Measurements from ENCODE around the gene CMPK1. TPM values are rescaled to one million over a fixed set of nuclear protein-coding genes. Genes with fewer than 3 reads are reported as not detected.

CMPK1 gene
- total RNA-seq, 1 experiment from 2014 or later: 28.7 TPM

DNA sequence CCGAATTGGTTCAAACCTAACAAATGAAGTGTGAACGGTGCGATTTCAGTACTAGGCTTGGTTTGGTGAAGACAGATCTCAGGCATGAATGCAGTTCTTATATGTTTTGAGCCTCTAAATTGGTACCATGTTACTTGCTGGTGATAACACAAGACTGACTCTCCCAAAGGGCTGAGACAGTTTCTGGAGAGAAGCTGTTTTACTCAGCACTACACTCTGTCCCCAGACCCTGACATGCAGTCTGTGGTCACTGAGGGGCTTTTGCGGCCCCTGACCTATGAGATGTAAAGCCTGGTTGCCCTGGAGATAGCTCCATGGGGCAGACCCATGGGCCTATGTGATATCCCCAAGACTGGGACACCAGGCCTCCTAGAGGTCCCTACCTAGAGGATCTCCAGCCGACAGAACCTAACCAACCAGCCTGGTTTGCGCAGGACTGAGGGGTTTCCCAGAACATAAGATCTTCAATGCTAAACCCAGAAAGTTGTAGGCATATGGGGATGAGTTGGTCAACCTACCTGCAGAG, 63.1 kb downstream of the CMPK1 start:
- no peak overlapping the region for H2BK5ac ChIP-seq (ENCODE audit: insufficient read length, low read length)
- H3K56ac ChIP-seq (ENCODE audit: insufficient read length, low read depth, low read length): no peak overlapping the region
- TF ChIP-seq, protein P1, sequence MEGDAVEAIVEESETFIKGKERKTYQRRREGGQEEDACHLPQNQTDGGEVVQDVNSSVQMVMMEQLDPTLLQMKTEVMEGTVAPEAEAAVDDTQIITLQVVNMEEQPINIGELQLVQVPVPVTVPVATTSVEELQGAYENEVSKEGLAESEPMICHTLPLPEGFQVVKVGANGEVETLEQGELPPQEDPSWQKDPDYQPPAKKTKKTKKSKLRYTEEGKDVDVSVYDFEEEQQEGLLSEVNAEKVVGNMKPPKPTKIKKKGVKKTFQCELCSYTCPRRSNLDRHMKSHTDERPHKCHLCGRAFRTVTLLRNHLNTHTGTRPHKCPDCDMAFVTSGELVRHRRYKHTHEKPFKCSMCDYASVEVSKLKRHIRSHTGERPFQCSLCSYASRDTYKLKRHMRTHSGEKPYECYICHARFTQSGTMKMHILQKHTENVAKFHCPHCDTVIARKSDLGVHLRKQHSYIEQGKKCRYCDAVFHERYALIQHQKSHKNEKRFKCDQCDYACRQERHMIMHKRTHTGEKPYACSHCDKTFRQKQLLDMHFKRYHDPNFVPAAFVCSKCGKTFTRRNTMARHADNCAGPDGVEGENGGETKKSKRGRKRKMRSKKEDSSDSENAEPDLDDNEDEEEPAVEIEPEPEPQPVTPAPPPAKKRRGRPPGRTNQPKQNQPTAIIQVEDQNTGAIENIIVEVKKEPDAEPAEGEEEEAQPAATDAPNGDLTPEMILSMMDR (conservative IDR thresholded peaks at IDR 0.05): no peak
- H4K20me1 ChIP-seq (ENCODE audit: control insufficient read depth, insufficient read depth, insufficient read length): no peaks in the 10 kb centered on the region
- H3K79me1 ChIP-seq (ENCODE audit: insufficient read depth, low read depth, low read length, poor library complexity, severe bottlenecking): no peaks in the 10 kb centered on the region
- H3K23ac ChIP-seq (ENCODE audit: insufficient read length, low read depth, low read length): no peak overlapping the region
- H3K79me2 ChIP-seq (ENCODE audit: insufficient read depth, low read length): no peaks in the 10 kb centered on the region
- no peak overlapping the region for H2BK12ac ChIP-seq (ENCODE audit: insufficient read length, low read depth, low read length)
- no peak overlapping the region for H4K91ac ChIP-seq (ENCODE audit: insufficient read length, low read depth, low read length)
- Mint-ChIP-seq H3K27ac (no peak overlapping the region), H3K4me1 (0 out of 4 replicates have a peak, but pooled peaks cover 0 to 5% of the 10 kb centered on the region in 2 experiments), H3K27me3 (ENCODE audit: low read depth) (peaks cover 79% of the 10 kb centered on the region), H3K36me3 (ENCODE audit: insufficient read depth in 1 of 3, low read depth in 3 of 3) (no peaks in the 10 kb centered on the region), H3K4me3 (no peak overlapping the region), H3K9me3 (no peaks in the 10 kb centered on the region)
- no peaks in the 10 kb centered on the region for H3K23me2 ChIP-seq (ENCODE audit: insufficient read length, low read depth, low read length, poor library complexity, severe bottlenecking)
- H3K4me2 ChIP-seq (ENCODE audit: insufficient read depth, insufficient read length, low read length): no peak overlapping the region
- H3T11ph ChIP-seq (ENCODE audit: low read length): no peak overlapping the region
- H3K27ac ChIP-seq (ENCODE audit: insufficient read length, low read depth, low read length): no peak overlapping the region
- no peaks in the 10 kb centered on the region for H3K9me3 ChIP-seq (ENCODE audit: control insufficient read depth, low read depth, low read length)
- H3K4ac ChIP-seq (ENCODE audit: low read depth, low read length): no peak overlapping the region
- H3K9ac ChIP-seq (ENCODE audit: extremely low read depth, insufficient read length, low read length): no peak overlapping the region
- no CpG with 5 or more reads among the region's 6 CpGs for WGBS (ENCODE audit: extremely low coverage, insufficient read length, low lambda C conversion rate)
- no peak overlapping the region for H2BK120ac ChIP-seq (ENCODE audit: low read depth, low read length, poor library complexity, severe bottlenecking)
- no peak overlapping the region for H2AK5ac ChIP-seq (ENCODE audit: insufficient read length, low read length)
- no peak overlapping the region for H2BK15ac ChIP-seq (ENCODE audit: low read depth, low read length)
- H2AFZ ChIP-seq (ENCODE audit: low read length): no peak overlapping the region
- no peak overlapping the region for H3K14ac ChIP-seq (ENCODE audit: insufficient read depth, low read length)
- no peak overlapping the region for H4K5ac ChIP-seq (ENCODE audit: insufficient read length, low read depth, low read length)
- H3K4me1 ChIP-seq (ENCODE audit: insufficient read depth, low read length): no peaks in the 10 kb centered on the region
- H3K27me3 ChIP-seq (ENCODE audit: insufficient read depth, low read length): no peaks in the 10 kb centered on the region
- H4K8ac ChIP-seq (replicated peaks; ENCODE audit: insufficient read length, low read depth, low read length): no peak overlapping the region
- H3K18ac ChIP-seq (ENCODE audit: insufficient read length, low read depth, low read length): no peak overlapping the region
- no peak overlapping the region for H2BK20ac ChIP-seq (ENCODE audit: low read depth, low read length, poor library complexity, severe bottlenecking)
- DNase-seq: no peak

Measured in H9 (cell line).